ENCODE data around the gene SYNE4. TPM values are rescaled to one million over a fixed set of nuclear protein-coding genes. Genes with fewer than 3 reads are reported as not detected.

The SYNE4 gene
- total and polyA plus RNA-seq, 2 of the 4 experiments (the other 2 are of a cell fraction): 0.27 TPM; not detected in 1

- H2AK5ac ChIP-seq (ENCODE audit: low read depth, low read length): no peak overlapping the region
- in situ Hi-C loops (cut with MboI; ENCODE audit: low sequenced_read_pairs): no loop called here
- H3K4me1 ChIP-seq (ENCODE audit: control insufficient read depth, insufficient read depth, low read length): no peaks in the 10 kb centered on the region; the same call in 1 of the 2 replicates
- no peak overlapping the region for H3K4ac ChIP-seq (ENCODE audit: low read depth, low read length)
- no peak for ATAC-seq (ENCODE audit: low read depth)
- no peak overlapping the region for H2BK20ac ChIP-seq (ENCODE audit: low read depth, low read length)
- intact Hi-C loops (cut with micrococcal nuclease): no loop called here
- H2BK5ac ChIP-seq (ENCODE audit: low read depth, low read length, poor library complexity, severe bottlenecking): no peak overlapping the region
- H3K27ac ChIP-seq (ENCODE audit: insufficient read depth, low read length): no peak overlapping the region
- dilution Hi-C loops (cut with HindIII; ENCODE audit: low sequenced_read_pairs, unreplicated experiment): no loop called here
- H3K27me3 ChIP-seq (ENCODE audit: control insufficient read depth, insufficient read depth, low read length): no peaks in the 10 kb centered on the region
- H4K91ac ChIP-seq (ENCODE audit: insufficient read depth, low read depth, low read length): no peak overlapping the region
- WGBS, 2 experiments (ENCODE audit: extremely low coverage in 2 of 2, insufficient read length in 1 of 2): 100% methylated on average over 1 of the region's 22 CpGs; no CpG with 5 or more reads in 1 of the 2 experiments
- TF ChIP-seq MXI1 (IDR thresholded peaks at IDR 0.05; ENCODE audit: borderline replicate concordance, low read depth, low read length) (no peak), MAZ (IDR thresholded peaks at IDR 0.05; ENCODE audit: borderline replicate concordance, low read depth, low read length) (no peak)
- no peak overlapping the region for H2BK120ac ChIP-seq (ENCODE audit: low read depth, low read length)
- no peak overlapping the region for H3K56ac ChIP-seq (ENCODE audit: extremely low read depth, insufficient read depth, low read length)
- H4K5ac ChIP-seq (ENCODE audit: low read depth, low read length): no peak overlapping the region
- no peaks in the 10 kb centered on the region; the same call in 1 of the 2 replicates for H3K9me1 ChIP-seq (ENCODE audit: insufficient read depth, low read length)
- ChIA-PET POLR2A (ENCODE audit: unreplicated experiment) (no interaction called here), CTCF (no interaction called here)
- no peak overlapping the region for H2AK9ac ChIP-seq (replicated peaks; ENCODE audit: low read depth, low read length, poor library complexity)
- H4K8ac ChIP-seq (ENCODE audit: low read depth in 2 of 2, low read length in 2 of 2): no peak overlapping the region
- no peak overlapping the region for H3K4me3 ChIP-seq (ENCODE audit: insufficient read depth, low read depth, low read length)
- H3K9me3 ChIP-seq (ENCODE audit: control insufficient read depth, insufficient read depth, low read length): no peaks in the 10 kb centered on the region
- H3K79me1 ChIP-seq (ENCODE audit: low read depth in 1 of 2, low read length in 2 of 2): no peaks in the 10 kb centered on the region
- no peak overlapping the region for H3K9ac ChIP-seq (ENCODE audit: low read depth, low read length)
- peaks cover 55% of the 10 kb centered on the region for H3K36me3 ChIP-seq (ENCODE audit: control insufficient read depth, insufficient read depth, low read length)
- no peak overlapping the region for H3K14ac ChIP-seq (replicated peaks; ENCODE audit: low read depth, low read length)
- no TSS peak for BruUV-seq (replicated peaks)
- H3K23ac ChIP-seq (ENCODE audit: low read depth, low read length): no peak overlapping the region
- no peak for DNase-seq
- no peak overlapping the region for H2AFZ ChIP-seq (replicated peaks; ENCODE audit: low read length, poor library complexity)
- no peak overlapping the region for H3K4me2 ChIP-seq (ENCODE audit: low read depth, low read length)
- no peak overlapping the region for H3K18ac ChIP-seq (ENCODE audit: low read depth, low read length)
- no peaks in the 10 kb centered on the region for H4K20me1 ChIP-seq (ENCODE audit: insufficient read depth, low read length)
- no peak overlapping the region for H2BK15ac ChIP-seq (ENCODE audit: low read depth, low read length)
These were observed 10.6 kb upstream of the SYNE4 start for GRCh38 chr19:36019061-36019670.
